GM21360 (cell line): ENCODE measurements around the gene AGRP.

ENCODE experiments used
- ATAC-seq: cut with Tn5 transposase; IDR thresholded peaks from one replicate; pipeline ENCODE4 v1.9.1; 2021; ENCODE audit warnings: mild to moderate bottlenecking, moderate library complexity; ENCODE audit not compliant: unreplicated experiment

AGRP gene

DNA sequence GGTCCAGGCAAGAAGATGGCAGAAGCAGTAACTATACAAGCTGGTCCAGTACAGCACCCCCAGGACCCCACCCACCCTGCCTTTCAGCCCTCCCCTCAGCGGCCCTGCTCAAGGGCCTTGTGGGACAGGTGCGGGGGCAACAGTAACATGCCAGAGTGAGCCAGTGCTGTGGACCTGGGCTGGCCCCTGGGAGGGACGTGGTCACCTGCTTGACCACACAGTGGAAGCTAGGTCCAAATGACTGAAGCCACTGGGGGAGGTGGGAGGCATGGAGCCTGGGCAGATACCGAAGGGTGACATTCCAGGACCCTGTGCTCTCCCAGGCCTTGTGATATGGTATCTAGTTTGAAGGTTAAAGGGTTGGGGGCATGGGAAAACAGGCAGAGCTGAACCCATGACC, 19.7 kb downstream of the AGRP start:
- ATAC-seq = no peak

DNA sequence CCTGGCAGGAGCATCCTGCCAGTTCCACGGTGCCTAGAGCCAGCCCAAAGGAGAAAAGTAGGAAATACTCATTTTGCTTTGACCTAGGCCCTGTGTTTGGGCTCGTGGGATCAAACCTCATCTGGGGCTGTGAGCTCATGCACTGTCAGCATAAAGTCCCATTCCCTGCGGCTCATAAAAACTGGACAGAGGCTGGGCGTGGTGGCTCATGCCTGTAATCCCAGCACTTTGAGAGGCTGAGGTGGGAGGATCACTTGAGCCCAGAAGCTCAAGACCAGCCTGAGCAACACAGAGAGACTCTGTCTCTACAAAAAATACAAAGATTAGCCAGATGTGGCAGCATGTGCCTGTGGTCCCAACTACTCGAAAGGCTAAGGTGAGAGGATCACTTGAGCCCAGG, 20.3 kb downstream of the AGRP start:
- no peak for ATAC-seq

DNA sequence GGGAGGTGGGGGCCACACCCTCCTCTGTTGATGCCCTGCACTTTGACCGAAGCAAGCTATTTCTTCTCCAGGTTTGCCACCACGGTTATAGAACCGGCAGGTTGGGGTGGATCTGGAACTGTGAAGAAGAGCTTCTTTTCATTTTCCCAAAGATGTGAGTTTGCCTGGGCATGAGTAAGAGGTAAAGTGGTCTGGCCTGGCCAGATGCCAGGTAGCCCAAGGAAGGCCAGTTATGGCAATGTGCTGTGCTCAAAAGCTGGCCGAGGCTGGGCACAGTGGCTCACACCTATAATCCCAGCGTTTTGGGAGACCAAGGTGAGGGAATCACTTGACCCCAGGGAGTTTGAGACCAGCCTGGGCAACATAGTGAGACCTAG, 21.1 kb downstream of the AGRP start:
- no peak for ATAC-seq

DNA sequence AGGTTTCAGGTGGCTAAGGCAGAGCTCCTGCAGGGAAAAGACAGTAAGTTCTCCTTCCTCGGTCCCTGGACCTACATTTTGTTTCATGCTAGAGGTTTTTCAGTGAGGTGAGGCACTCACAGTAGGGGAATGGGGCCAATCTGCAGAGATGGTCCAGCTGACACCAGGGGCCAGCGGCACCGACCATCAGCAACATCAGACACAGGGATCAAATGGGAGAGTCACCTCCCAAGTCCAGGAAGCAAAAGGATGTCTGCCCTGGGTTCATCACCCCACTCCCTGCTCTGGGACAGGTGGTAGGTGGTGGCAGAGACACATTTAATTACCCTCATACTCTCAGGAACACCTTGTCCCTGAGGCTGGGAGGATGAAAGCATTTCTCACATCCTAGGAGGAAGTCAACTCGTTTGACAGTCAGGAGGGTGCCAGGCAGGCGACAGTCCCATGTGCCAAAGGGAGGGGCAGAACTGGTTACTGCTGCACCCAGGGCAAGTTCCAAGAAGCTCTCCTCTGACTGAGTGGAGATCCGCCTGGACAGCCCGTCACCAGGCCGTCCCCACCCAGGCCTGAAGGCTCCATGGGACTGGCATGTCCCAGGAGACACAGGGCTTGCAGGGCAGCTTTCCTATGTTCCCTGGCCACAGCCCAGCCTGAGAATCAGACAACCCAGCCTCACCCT, 21.6 kb downstream of the AGRP start:
- ATAC-seq = no peak

DNA sequence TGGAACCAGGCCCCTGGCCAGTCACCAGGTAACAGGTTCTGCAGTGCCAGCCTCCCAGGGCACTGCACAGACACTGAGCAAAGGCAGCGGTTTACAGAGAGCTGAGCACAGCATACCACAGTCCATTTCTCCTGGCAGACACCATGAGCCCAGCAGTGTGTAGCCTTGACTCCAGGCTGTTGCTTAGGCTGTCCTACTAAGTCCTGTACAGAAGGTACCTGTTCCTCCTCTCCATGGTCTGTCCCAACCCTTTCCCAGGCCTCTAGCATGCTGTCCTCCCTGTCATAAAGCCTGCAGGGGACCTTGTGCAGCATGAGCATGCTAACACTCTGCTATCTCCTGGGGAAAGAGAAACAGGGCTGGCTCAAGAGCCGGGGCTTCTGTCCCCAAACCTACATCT, 22.4 kb downstream of the AGRP start:
- no peak for ATAC-seq

DNA sequence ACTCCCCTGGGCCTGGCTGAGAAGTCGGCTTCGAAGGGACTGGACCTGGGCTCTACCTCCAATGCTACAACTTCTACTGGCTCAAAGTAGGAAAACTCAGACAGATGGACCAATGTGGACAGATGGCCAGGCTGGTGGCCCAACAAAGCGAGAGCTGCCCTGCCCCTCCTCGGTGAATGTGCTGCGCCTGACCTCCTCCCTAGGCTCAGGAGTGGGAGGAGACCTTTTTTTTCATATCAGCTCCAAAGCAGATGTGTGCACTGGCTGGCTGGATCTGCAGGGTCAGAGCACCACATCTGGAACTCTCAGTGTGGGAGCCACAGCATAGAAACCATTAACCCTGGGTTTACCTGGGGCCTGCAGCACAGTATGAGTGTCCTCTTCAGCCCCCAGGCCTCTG, 23.2 kb downstream of the AGRP start:
- ATAC-seq = no peak

DNA sequence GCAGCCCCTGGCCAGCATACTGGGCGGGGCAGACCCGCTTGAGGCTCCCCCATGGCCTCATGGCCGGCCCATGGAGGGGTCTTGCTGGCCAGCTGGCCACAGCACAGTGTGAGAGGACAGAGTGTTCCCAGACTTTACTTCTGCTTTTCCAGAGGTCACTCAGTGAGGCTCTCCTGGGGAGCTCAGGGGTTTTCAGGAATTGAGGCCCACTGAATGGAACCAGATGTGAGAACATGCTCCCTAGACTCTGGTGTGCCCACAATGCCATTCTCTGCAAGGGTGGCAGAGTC, 23.5 kb downstream of the AGRP start:
- no peak for ATAC-seq

DNA sequence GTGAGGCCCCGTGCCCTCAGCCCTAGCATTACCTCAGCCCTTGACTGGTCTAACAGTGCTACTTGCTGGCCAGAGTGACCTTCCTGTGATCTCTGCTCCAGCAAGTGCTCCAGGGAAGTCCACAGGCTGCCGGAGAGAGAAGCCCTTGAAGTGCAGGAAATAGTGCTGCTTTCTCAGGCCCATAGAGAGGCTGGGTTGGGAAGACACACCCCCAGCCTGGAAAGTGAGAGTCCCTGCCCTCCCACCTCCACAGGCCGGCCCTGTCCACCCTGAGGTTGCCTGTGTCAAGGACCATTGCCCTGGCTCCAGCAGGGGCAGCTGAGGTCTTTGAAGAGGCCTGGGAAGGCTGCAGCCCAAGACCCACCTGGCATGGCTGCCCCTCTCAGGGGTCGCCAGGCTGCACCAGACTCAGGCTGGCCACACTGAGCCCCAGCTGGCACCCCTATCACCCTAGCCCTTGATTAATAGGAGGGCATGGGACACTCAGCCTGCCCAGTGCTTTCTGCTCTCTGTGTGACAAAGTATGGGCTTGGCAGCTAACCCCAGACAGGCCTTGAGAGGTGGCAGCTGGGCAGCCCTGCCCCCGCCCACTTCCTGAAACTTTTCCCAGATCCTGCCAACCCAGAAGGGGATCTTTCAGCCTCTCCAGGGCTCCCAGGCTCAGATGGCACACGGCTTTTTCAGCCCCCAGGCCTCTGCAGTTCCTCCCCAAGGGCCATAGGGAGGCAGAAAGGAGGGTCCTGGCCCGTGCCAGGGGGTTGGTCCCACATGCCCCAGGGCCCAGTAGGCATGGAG, 24.1 kb downstream of the AGRP start:
- no peak for ATAC-seq

DNA sequence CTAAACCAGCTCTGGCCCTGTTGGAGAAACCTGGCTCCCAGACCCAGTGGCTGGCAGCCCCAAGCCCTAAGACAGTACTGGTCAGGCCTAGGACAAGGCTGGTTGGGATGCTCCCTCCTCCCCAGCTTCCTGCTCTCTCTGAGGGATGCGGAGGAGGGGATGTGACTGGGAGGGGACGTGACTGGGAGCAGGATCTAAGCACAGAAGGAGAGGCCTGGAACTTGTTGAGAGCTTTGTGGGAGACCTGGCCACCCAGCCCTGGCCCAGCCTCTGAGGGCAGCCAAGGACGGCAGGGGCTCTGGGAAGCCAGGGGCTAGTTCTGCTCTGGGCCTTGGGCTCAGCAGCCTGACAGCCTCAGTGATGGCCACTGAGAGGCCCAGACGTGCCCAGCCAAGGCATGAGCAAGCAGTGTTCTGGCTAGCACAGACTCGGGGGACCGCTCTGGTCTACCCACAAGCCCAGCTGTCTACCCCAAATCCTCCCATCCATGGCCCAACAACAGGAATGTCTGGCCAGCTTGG, 25.2 kb downstream of the AGRP start:
- ATAC-seq = no peak

DNA sequence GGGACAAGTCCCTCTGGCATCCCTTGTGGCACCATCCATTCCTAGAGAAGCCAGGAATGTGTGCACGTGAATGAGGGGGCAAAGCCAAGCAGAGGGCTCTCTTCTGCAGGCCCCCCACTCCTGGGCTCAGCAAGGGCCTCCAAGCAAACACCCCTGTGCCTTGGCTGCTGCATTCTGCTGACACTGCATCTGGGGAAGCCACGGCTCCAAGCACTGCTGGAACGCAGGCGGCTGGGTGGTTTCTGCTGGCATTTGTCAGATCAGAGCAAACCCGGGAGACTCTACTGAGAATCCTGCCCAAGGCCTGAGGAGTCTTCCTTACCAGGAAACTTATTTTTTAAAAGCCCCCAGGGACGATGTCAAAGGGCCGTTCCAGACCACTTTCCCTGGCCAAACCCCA, 25.7 kb downstream of the AGRP start:
- ATAC-seq = no peak

DNA sequence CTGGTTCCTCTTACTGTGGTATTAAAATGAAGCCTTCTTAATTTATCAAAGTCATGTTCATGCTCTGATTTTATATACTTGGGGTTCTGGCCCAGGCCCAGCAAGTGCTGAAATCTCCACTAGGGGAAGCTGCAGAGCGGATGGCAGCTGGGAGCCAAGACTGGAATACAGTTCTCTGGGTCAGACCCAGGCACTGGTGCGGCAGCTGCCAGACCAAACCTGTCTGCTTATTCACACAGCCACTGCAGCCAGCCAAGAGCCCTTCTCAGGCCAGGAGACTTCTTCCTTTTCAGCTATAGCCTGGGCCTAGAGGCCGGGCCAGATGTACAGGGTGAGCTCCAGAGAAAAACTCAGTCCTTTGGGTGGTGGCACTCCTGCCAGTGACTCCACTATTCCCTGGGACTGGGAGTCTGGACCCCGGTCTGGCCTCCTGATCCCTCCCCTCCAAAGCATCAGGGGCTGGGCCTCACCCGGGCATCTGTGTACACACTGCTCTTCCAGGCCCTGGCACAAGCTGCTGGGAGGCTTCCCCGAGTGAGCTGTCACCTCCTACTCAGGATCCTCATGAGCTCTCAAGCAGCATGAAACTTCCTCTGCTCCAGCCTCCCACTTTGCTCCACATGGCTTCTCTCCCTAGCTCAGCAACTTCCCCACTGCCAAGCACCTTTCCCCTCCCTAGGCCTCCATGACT, 26.8 kb downstream of the AGRP start:
- no peak for ATAC-seq

DNA sequence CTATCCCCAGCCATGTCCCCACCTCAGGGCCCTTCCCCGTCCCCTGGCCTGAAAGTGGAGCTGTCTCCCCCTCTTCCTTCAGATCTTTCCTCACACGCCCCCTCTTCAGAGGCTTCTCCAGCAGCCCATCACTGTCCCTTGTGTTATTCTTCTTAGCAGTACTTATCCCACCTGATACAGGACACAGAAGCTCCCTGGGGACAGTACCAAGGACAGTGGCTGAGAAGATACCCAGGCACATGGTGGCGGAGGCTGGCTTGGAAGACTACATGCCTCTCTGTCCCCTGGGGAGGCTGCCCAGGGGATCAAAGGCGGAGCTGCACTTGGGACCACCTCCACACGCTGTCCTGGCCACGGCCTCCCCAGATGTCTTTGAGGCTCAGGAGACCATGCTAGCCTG, 28.5 kb downstream of the AGRP start:
- no peak for ATAC-seq

DNA sequence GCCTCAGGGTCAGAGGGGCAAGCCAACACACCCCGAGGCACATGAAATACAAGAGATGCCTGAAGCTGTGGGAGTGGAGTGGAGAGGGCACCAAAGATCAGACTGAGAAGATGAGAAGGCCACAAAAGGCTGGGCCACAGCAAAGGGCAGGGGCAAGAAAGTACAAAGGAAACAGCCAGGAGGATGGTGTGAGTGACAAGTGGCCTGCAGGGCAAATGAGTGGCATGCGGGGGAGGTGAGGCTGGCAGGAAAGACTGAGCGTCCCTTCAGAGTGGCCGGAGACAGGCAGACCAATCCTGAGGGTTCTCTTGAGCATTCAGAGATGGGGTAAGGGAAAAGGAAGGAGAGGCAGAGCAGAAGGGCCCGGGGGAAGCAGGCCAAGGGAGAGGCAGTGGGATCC, 29.2 kb downstream of the AGRP start:
- no peak for ATAC-seq

DNA sequence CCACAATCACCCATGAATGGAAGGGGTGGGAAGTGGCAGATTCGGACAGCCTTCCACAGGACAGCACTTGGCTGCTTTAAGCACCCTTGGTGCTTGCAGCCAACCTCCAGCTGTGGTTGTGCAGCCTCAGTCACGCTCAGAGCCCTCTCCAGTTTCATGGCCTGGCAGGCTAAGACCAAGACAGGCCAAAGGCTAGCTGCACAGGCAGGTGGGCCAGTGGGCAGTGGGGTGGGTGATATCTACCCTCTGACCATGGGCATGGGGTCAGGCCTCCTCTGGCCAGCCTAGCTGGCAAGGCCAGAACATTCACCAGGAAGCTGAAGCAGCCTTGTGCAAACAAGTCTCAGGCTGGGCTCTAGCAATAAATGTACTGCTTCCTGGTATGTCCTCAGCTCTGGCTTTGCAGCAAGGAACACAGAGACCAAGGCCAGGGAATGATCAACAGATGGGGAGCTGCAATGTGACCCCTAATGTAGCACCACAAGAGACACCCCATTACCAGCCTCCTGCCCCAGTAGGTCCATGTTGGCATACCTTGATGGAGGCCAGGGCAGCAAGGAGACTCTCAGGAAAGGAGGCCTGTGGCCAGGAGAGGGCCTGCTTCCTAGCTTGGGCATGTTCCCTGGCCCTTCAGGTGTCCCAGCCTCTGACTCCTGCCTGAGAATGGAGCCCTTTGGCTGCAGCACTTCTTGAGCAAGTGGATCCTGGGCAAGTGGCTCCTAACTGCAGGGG, 31.5 kb downstream of the AGRP start:
- ATAC-seq = no peak

DNA sequence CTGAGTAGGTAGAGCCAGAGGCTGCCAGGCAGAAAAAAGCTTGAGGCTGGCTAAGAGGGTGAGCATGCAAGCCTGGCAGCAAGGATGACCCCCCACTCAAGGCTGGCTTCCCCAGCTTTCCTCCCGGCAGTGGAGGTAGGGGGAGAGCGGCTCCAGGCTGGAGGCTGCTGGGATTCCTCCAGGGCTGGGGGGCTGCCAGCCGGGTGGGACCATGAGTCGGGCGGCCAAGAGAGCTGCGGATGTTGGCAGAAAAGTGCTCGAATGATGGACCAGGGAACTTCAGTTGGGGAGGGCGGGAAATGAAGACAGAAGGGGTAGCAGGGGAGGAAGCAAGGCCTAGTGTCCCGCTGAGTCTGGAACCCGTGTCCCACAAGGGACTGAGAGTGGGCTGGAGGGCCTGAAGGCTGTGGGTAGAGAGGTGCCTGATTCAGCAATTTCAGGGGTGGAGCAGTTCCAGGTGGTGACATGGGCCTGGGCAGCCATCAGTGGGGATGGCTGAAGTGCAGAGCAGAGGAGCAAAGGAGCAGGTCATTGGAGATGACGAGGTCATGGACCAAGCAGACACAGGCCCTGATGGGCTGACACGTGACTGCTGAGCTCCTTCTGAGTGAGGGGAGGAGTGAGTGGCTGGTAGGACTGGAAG, 32.2 kb downstream of the AGRP start:
- no peak for ATAC-seq

DNA sequence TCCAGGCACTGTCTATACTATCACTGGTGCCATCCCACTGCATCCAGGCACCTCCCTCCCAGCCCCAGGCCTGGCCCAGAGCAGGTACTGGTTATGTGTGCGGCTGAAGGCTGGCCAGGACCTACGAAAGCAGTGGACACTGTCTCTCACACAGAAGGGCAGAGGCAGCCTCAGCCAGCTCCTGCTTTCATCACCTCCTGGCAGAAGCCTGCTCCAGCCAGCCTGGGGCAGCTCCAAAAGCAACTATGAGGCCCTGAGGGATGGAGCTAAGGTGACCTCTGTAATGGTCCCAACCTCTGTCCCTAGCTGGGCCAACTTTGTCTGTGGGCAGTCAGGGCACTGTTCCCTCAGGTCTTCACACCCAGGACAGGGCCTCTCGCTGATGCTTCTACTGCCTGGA, 33.6 kb downstream of the AGRP start:
- no peak for ATAC-seq

DNA sequence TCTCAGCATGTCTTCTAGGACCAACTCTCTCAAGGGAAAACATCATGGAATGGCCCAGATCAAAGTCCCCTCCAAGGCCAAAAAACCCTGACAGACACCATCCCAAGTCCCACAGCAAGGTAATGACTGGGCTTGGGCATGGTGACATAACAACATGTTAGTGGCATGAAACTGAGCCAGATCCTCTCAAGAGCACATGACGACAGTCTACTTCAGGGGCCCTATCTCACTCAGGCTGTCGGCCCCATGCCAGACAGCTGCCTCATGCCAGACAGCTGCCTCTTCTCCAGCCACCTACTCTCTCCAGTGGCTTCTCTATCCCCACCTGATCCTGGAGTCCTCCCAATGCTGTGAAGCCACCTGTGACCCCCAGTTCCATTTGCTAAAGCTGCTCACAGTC, 34.0 kb downstream of the AGRP start:
- no peak for ATAC-seq

DNA sequence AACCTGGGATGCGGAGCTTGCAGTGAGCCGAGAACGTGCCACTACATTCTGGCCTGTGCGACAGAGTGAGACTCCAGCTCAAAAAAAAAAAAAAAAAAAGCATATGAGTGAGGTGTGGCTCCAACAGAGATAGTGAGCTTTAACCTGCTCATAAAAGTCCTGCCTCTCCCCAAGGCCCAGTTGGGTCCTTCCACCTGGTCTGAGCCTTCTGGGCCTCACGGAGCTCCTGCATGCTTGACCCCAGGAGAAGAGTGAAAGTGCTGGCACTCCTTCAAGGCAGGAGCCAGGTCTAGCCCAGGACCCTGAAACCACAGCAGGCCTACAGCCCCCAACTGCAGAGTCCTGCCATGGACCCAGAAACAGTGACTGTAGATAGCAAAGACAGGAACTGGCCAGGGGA, 34.8 kb downstream of the AGRP start:
- no peak for ATAC-seq

DNA sequence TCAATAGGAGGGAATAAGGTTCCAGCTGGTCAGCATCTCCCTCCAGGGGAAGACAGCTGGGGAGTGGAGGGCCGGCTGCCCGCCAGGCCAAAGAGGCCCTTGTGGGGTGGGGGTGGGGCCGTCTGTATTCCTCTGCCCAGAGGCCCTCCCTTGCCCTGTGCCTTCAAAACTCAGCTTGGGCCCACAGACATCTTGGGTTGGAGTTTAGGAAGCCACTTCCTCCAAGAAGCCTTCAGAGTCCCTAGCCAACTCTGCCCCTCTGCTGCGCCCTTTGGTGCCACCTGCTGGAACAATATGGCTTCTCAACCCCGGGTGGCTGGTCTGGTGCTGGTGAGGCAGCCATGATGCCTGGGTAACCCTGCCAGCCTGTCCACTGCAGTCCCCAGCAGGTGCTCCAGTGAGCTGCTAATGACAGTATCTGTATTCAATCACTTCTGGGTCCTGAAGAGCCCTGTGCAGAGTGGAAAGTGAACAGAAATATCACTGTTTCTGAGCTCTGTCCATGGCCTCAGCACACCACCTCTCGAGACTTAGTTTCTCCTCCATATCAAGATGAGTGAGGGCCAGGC, 35.8 kb downstream of the AGRP start:
- ATAC-seq = no peak

DNA sequence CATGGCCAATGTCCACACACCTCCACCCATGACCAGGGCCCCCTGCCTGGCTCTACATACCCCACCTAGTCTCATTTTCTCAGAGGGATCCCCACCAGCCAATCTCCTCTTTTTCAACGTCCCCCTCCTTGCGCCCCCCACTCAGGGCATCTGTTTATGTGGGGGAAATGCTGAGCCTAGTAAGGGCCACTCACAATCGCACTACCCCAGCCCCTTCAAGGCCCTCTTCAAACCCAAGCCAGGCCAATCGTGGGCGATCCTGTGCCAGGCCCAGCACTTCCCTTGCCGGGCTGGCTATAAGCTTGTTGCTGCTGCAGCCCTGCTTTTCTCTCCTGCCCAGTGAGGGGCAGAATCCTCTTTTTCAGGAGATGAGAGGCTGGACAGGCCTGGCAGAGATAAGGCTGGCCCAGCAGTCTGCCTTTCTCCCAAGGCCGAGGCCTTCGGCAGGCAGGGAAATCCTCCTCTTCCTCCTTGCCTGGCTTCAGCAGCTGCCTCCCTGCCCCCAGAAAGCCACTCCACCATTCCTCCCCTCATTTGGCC, 36.3 kb downstream of the AGRP start:
- no peak for ATAC-seq
